Measurements from ENCODE around the gene DUSP12.

DUSP12 gene

DNA sequence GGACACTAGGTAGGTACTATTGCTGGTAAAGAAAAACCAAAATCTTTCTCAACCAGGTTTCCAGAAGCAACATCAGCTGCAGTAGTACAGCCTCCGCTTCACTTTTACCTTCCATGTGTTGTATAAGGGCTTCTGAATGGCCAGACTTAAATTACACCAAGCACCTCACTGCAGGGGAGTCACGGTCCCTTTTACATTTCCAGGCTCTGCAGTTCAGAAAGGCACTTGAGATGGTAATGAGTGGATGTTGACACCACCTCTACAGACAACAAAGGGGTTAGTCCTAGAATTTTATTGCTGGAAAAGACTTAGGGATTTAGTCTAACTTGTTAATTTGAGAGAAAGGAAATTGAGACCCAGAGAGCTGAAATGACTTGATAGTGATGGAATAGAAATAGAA is 12.0 kb upstream of the DUSP12 start:
- Histone ChIP-seq H3K36me3 (no peaks in the 10 kb centered on the region), H3K4me1 (ENCODE audit: control insufficient read depth in 1 of 2, insufficient read depth in 1 of 2, low read depth in 1 of 2, low read length in 1 of 2) (peaks cover 32 to 33% of the 10 kb centered on the region in 2 experiments), H3K9me3 (no peaks in the 10 kb centered on the region), H3K27me3 (peaks cover 16% of the 10 kb centered on the region), H3K27ac (no peak overlapping the region), H3K4me3 (ENCODE audit: low read depth in 1 of 2, low read length in 1 of 2) (no peak overlapping the region)
- TF ChIP-seq, protein P1, sequence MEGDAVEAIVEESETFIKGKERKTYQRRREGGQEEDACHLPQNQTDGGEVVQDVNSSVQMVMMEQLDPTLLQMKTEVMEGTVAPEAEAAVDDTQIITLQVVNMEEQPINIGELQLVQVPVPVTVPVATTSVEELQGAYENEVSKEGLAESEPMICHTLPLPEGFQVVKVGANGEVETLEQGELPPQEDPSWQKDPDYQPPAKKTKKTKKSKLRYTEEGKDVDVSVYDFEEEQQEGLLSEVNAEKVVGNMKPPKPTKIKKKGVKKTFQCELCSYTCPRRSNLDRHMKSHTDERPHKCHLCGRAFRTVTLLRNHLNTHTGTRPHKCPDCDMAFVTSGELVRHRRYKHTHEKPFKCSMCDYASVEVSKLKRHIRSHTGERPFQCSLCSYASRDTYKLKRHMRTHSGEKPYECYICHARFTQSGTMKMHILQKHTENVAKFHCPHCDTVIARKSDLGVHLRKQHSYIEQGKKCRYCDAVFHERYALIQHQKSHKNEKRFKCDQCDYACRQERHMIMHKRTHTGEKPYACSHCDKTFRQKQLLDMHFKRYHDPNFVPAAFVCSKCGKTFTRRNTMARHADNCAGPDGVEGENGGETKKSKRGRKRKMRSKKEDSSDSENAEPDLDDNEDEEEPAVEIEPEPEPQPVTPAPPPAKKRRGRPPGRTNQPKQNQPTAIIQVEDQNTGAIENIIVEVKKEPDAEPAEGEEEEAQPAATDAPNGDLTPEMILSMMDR (IDR thresholded peaks at IDR 0.05) = no peak

DNA sequence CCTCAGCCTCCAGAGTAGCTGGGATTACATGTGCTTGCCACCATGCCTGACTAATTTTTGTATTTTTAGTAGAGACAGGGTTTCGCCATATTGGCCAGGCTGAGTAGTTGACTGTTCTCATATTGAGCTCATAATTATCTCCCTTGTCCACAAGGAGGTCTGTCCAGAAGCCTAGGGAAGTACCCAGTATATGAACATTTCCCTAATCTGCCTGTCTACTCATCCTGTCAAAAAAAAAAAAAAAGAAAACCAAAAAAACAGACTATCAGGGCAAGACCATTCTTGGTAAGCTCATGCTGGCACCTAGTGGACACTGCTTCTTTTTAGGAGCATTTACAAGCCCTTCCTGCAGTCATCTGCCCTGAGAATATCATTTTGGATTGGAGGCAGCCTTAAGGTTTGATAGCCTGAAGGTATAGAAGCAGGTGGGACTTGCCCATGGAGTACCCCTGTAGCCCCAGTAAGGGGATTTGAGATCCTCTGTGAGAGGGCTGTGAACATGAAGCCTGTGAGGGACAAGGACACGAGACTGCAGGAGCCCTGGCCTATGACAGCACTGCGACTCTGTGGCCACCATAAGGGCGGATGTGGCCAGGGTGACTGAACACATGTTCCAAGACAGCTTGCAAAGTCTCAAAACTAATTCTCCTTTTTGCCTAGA is 10.8 kb upstream of the DUSP12 start:
- Histone ChIP-seq H3K9me3 (no peaks in the 10 kb centered on the region), H3K36me3 (no peaks in the 10 kb centered on the region), H3K4me1 (ENCODE audit: control insufficient read depth in 1 of 2, insufficient read depth in 1 of 2, low read depth in 1 of 2, low read length in 1 of 2) (peaks cover 32 to 33% of the 10 kb centered on the region in 2 experiments), H3K27ac (peak overlapping the region; percentile 37), H3K27me3 (peaks cover 7% of the 10 kb centered on the region), H3K4me3 (ENCODE audit: low read depth in 1 of 2, low read length in 1 of 2) (no peak overlapping the region)
- TF ChIP-seq, protein P1 (IDR thresholded peaks at IDR 0.05) = peak; percentile 54

DNA sequence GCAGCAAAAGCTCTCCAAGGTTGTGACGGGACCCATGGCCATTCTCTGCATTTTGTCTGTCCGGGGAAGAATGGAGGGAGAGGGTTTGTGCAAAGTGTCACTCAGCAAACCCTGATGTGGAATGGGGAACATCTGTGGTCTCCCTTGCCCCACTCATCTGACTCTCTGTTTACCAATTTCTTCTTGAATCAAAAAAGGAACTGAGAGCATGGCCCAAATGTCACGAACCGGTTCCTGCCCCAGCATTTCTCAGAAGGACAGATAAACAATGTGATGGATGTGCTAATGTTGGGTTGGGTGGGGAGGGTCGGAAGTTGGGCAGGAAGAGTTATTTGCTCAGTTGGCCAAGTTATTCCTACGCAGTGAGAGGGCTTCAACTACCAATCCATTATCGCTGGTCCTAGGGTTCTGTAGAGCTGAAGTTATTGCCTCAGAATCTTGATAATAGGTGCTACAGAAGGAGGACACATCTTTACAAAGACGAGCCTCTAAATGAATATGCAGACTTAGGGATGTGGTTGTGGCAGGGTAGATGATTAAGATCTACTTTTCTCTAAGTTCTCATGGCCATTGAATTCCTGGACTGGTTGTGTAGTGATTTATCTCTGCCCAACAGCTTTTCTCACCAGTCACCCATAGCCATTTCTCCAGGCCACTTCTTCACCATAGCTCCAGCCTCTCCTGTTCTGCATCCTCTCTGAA is 9.6 kb upstream of the DUSP12 start:
- Histone ChIP-seq H3K9me3 (no peaks in the 10 kb centered on the region), H3K27me3 (peaks cover 13% of the 10 kb centered on the region), H3K4me3 (ENCODE audit: low read depth in 1 of 2, low read length in 1 of 2) (no peak overlapping the region), H3K4me1 (ENCODE audit: control insufficient read depth in 1 of 2, insufficient read depth in 1 of 2, low read depth in 1 of 2, low read length in 1 of 2) (peaks cover 32 to 33% of the 10 kb centered on the region in 2 experiments), H3K36me3 (no peaks in the 10 kb centered on the region), H3K27ac (peak overlapping the region; percentile 37)
- TF ChIP-seq, protein P1 (IDR thresholded peaks at IDR 0.05) = no peak

DNA sequence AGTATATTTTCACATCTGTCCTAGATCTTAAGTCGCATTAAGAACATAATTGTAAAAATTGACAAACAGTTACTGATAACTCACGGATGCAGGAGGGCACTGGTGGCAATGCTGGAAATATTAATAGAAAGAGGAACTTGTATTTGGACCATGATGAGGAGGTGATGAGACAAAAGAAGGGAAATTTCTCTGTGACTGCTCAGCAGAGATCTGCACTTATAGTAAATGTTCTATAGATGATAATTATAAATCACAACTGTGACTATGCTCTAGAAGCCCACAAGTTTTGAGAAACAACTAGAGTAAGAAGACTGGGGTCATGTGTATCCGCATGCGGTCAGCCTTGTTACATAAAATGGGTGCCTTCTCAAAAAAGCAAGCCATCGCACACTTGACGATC is 8.7 kb upstream of the DUSP12 start:
- Histone ChIP-seq H3K4me3 (ENCODE audit: low read depth in 1 of 2, low read length in 1 of 2) (no peak overlapping the region), H3K27ac (no peak overlapping the region), H3K27me3 (peaks cover 22% of the 10 kb centered on the region), H3K9me3 (no peaks in the 10 kb centered on the region), H3K4me1 (ENCODE audit: control insufficient read depth in 1 of 2, insufficient read depth in 1 of 2, low read depth in 1 of 2, low read length in 1 of 2) (peaks cover 32 to 33% of the 10 kb centered on the region in 2 experiments), H3K36me3 (no peaks in the 10 kb centered on the region)
- TF ChIP-seq, protein P1 (IDR thresholded peaks at IDR 0.05) = no peak

DNA sequence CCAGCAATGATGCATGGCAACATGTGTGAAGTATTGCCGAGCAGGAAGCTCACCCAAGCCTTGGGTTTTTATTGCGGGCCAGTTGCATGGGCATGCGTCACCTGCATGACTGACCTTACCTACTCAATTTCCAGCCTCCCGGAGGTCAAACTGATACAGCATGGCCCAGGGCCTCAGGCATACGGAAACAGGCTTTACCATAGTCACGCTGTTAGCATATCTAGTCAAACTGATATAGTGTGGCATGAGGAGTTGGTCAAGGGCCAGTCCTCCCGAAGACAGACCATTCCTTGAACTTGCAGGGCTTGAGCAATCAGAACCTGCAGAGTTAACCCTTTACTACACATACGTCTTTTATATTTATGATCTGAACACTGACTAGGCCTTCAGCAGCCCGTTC is 6.4 kb upstream of the DUSP12 start:
- Histone ChIP-seq H3K27ac (no peak overlapping the region), H3K9me3 (no peaks in the 10 kb centered on the region), H3K4me1 (ENCODE audit: control insufficient read depth in 1 of 2, insufficient read depth in 1 of 2, low read depth in 1 of 2, low read length in 1 of 2) (peaks cover 32 to 33% of the 10 kb centered on the region in 2 experiments), H3K4me3 (ENCODE audit: low read depth in 1 of 2, low read length in 1 of 2) (no peak overlapping the region), H3K27me3 (peaks cover 37% of the 10 kb centered on the region), H3K36me3 (no peaks in the 10 kb centered on the region)
- TF ChIP-seq, protein P1 (IDR thresholded peaks at IDR 0.05) = no peak

Measured in neutrophil (primary cell).